GM12878 (cell line): ENCODE results near the gene MAPRE3. TPM values are rescaled to one million over a fixed set of nuclear protein-coding genes. Genes with fewer than 3 reads are reported as not detected.

ENCODE experiments used
- ATAC-seq: fragments of 200-7000 bp; cut with Tn5 transposase; 3 replicates; pipeline ENCODE4 v1.9.1; 2020; ENCODE audit warnings: mild to moderate bottlenecking, moderate library complexity
- BruUV-seq: library from RNA; stranded (reverse); fragments of 400-500 nt; replicated peaks from 2 replicates; lab custom pipeline; 2021; lab: Mats Ljungman, UMichigan
- CTCF ChIA-PET: fragments of 300-600 bp; sonication (Branson Sonifier 250); formaldehyde crosslinking; extraction: SDS; loops from one replicate; lab custom pipeline; 2021; ENCODE audit warnings: inconsistent platforms; lab: Yijun Ruan, JAX
- POLR2A ChIA-PET: fragments of 350-600 bp; formaldehyde crosslinking; extraction: SDS; loops from one replicate; lab custom pipeline; 2021; ENCODE audit warnings: inconsistent platforms; lab: Charles Lee
- RAD21 ChIA-PET: fragments of 300-600 bp; sonication (Branson Sonifier 250); formaldehyde crosslinking; loops from one replicate; lab custom pipeline; 2023; ENCODE audit warnings: antibody characterized with exemption; ENCODE audit not compliant: unreplicated experiment; lab: Charles Lee
- SMC1A ChIA-PET: fragments of 300-600 bp; sonication (Branson Sonifier 250); formaldehyde crosslinking; loops from one replicate; lab custom pipeline; 2023; ENCODE audit not compliant: unreplicated experiment, uncharacterized antibody; lab: Charles Lee
- DNase-seq: peaks from one replicate; pipeline ENCODE4 v3.0.0-alpha.2; 2011; ENCODE audit warnings: low read depth, low spot score
- FAIRE-seq: peaks from 3 replicates; lab custom pipeline; 2011; peaks lifted over from hg19 to GRCh38; lab: Jason Lieb, UNC
- H2AFZ ChIP-seq: 2 replicates; pipeline ENCODE4 v1.6.0; 2011; ENCODE audit warnings: low read depth, low read length, control low read depth; ENCODE audit not compliant: control insufficient read depth
- H3K27ac ChIP-seq: 2 replicates; pipeline ENCODE4 v1.5.1; 2011; ENCODE audit warnings: control low read depth; ENCODE audit not compliant: control insufficient read depth, insufficient read depth
- H3K27me3 ChIP-seq, 2 experiments: replicated peaks in 1 of 2; 2 replicates each; pipeline versions ENCODE4 v1.6.0 to v1.6.1; 2011; ENCODE audit warnings: low read length in 1 of 2; ENCODE audit not compliant: control insufficient read depth in 2 of 2, insufficient read depth in 2 of 2
- H3K36me3 ChIP-seq, 2 experiments: 2 replicates each; pipeline ENCODE4 v1.5.1; 2011; ENCODE audit warnings: low read length in 1 of 2; ENCODE audit not compliant: control insufficient read depth in 2 of 2, insufficient read depth in 2 of 2
- H3K4me1 ChIP-seq: 2 replicates; pipeline ENCODE4 v1.6.1; 2011; ENCODE audit warnings: mild to moderate bottlenecking, low read length, moderate library complexity, mixed read lengths; ENCODE audit not compliant: control insufficient read depth, insufficient read depth
- H3K4me2 ChIP-seq: 2 replicates; pipeline ENCODE4 v1.6.0; 2011; ENCODE audit warnings: control low read depth; ENCODE audit not compliant: control insufficient read depth, insufficient read depth
- H3K4me3 ChIP-seq: fragments of 200-600 bp; sonication (generic); 2 replicates; pipeline ENCODE4 v1.5.1; 2016
- H3K79me2 ChIP-seq: 2 replicates; pipeline ENCODE4 v1.6.0; 2011; ENCODE audit warnings: low read length; ENCODE audit not compliant: control insufficient read depth, insufficient read depth
- H3K9ac ChIP-seq: 2 replicates; pipeline ENCODE4 v1.8.0; 2011; ENCODE audit warnings: low read length, control low read depth, mixed read lengths; ENCODE audit not compliant: control insufficient read depth, insufficient read depth
- H3K9me3 ChIP-seq: replicated peaks from 3 replicates; pipeline ENCODE4 v1.5.1; 2011; ENCODE audit warnings: mild to moderate bottlenecking, low read length; ENCODE audit not compliant: control insufficient read depth, insufficient read depth
- H4K20me1 ChIP-seq: 2 replicates; pipeline ENCODE4 v1.6.0; 2011; ENCODE audit not compliant: control insufficient read depth, insufficient read depth
- BACH1 ChIP-seq: fragments of 450-650 bp; IDR thresholded peaks from 2 replicates; pipeline ENCODE4 v1.6.1; 2017; ENCODE audit warnings: mild to moderate bottlenecking, borderline replicate concordance
- GABPA ChIP-seq: IDR thresholded peaks from 2 replicates; pipeline ENCODE4 v1.6.1; 2014; ENCODE audit warnings: antibody characterized with exemption, low read depth, mild to moderate bottlenecking, inconsistent platforms
- KLF5 ChIP-seq: fragments of 450-650 bp; IDR thresholded peaks from 2 replicates; pipeline ENCODE4 v1.6.1; 2014; ENCODE audit warnings: mild to moderate bottlenecking; ENCODE audit not compliant: partially characterized antibody
- MYC ChIP-seq: IDR thresholded peaks from 2 replicates; pipeline ENCODE4 v1.6.1; 2011; ENCODE audit warnings: mild to moderate bottlenecking, low read length, moderate library complexity, inconsistent platforms; ENCODE audit not compliant: insufficient read depth, insufficient replicate concordance, insufficient read length, severe bottlenecking
- NFYA ChIP-seq: IDR thresholded peaks from 2 replicates; pipeline ENCODE4 v1.6.1; 2011; ENCODE audit warnings: low read depth, mild to moderate bottlenecking, low read length, improper control_type of control experiment, borderline replicate concordance
- PAX5 ChIP-seq: IDR thresholded peaks from 2 replicates; pipeline ENCODE4 v1.6.1; 2011; ENCODE audit warnings: low read depth, low read length, borderline replicate concordance
- POLR2A ChIP-seq: IDR thresholded peaks from 2 replicates; pipeline ENCODE4 v1.6.1; 2011; ENCODE audit warnings: low read depth, mild to moderate bottlenecking, low read length
- RCOR1 ChIP-seq: conservative IDR thresholded peaks from 2 replicates; pipeline ENCODE4 v1.6.1; 2012; ENCODE audit warnings: low read depth, low read length, improper control_type of control experiment
- RELA ChIP-seq: fragments of 450-650 bp; IDR thresholded peaks from 2 replicates; pipeline ENCODE4 v1.8.0; 2014; ENCODE audit warnings: borderline replicate concordance; ENCODE audit not compliant: partially characterized antibody
- STAT3 ChIP-seq: IDR thresholded peaks from 2 replicates; pipeline ENCODE4 v1.6.1; 2011; ENCODE audit warnings: low read depth, low read length, improper control_type of control experiment
- ZNF384 ChIP-seq: IDR thresholded peaks from 2 replicates; pipeline ENCODE4 v1.6.1; 2012; ENCODE audit warnings: low read depth, mild to moderate bottlenecking, low read length, improper control_type of control experiment, borderline replicate concordance
- ZNF622 ChIP-seq: fragments of 450-650 bp; IDR thresholded peaks from 2 replicates; pipeline ENCODE4 v1.6.1; 2017; ENCODE audit warnings: mild to moderate bottlenecking, inconsistent platforms
- WGBS: methylation state at CpG from one replicate; pipeline ENCODE4 v1.1.6; 2016; ENCODE audit warnings: low lambda C conversion rate; ENCODE audit not compliant: insufficient replicate concordance, insufficient coverage; ENCODE audit errors: missing lambda C conversion rate; 5-methylcytosine and 5-hydroxymethylcytosine counted together
- in situ Hi-C: fragments of 300-500 bp; cut with MboI; formaldehyde crosslinking; loops from 9 replicates; pipeline ENCODE4 v1.14.3; 2018; ENCODE audit warnings: mixed read lengths
- intact Hi-C: fragments of 100-400 bp; cut with micrococcal nuclease; formaldehyde crosslinking; loops from one replicate; pipeline ENCODE4 v1.14.2; 2022; ENCODE audit not compliant: unreplicated experiment
- polyA plus RNA-seq, 11 experiments: library from polyadenylated mRNA; depleted of rRNA in 4 of 11; unstranded in 6 of 11; stranded (reverse) in 5 of 11; fragments of >200 nt; fragmentation: Nextera tagmentation in 4 of 11; fragmentation: Illumina TruSeq in 1 of 11; extraction: Ambion mirVana in 4 of 11; extraction: Trizol in 1 of 11; gene quantifications; 1 replicate in 1 of 11; 2 replicates in 10 of 11; pipeline versions ENCODE4 v1.2.1 to v1.2.3, GENCODE V29; 2011 to 2016; ENCODE audit warnings: inconsistent platforms in 2 of 11, missing spikeins in 2 of 11, low read depth in 1 of 11
- total RNA-seq, 4 experiments: library from RNA; depleted of rRNA in 3 of 4; stranded (reverse); fragments of >200 nt in 3 of 4; fragmentation: Illumina TruSeq in 1 of 4; extraction: Trizol in 1 of 4; gene quantifications; 2 replicates each; pipeline versions ENCODE4 v1.2.1 to v1.2.3, GENCODE V29; 2013 to 2021
- TF ChIP-seq, protein P1 (sequence below): fragments of 450-650 bp; IDR thresholded peaks from 2 replicates; pipeline ENCODE4 v1.6.1; 2018; ENCODE audit warnings: borderline replicate concordance, mild to moderate bottlenecking; ENCODE audit not compliant: partially characterized antibody
- TF ChIP-seq, protein P2 (sequence below): IDR thresholded peaks from 2 replicates; pipeline ENCODE4 v1.6.1; 2011; ENCODE audit warnings: borderline replicate concordance, low read depth, mild to moderate bottlenecking, moderate library complexity, low read length; ENCODE audit not compliant: insufficient read depth, poor library complexity, severe bottlenecking

The MAPRE3 gene
- total and polyA plus RNA-seq, 10 of the 15 experiments (the other 5 are each of a cell fraction or from before 2014, with no cell fraction given): 0.03 to 1.3 (median 0.73) TPM; not detected in 1

GRCh38 chr2:27025281-27025800 lies 54.9 kb downstream of the MAPRE3 start:
- ATAC-seq: no peak
- intact Hi-C loops: no loop called here
- Histone ChIP-seq H3K9me3 (no peaks in the 10 kb centered on the region), H3K79me2 (no peaks in the 10 kb centered on the region; the same call in none of the 2 replicates), H3K9ac (no peak overlapping the region), H3K4me1 (no peaks in the 10 kb centered on the region), H3K4me3 (no peak overlapping the region), H2AFZ (no peak overlapping the region), H3K27me3 (no peaks in the 10 kb centered on the region), H3K4me2 (no peak overlapping the region), H3K36me3 (peaks cover 0 to 9% of the 10 kb centered on the region in 2 experiments; a peak in 3 of 4 replicates), H4K20me1 (no peaks in the 10 kb centered on the region), H3K27ac (no peak overlapping the region)
- DNase-seq: no peak
- ChIA-PET SMC1A (interaction anchor here (0.9 to 1.1 kb wide), 2 partner anchors 8 to 40 kb away, joined by 3 read pairs; no protein-coding TSS in a partner anchor), POLR2A (no interaction called here), RAD21 (interaction anchor here (1.2 kb wide), 1 partner anchor 25 kb away, joined by 3 read pairs; no protein-coding TSS in a partner anchor), CTCF (interaction anchor here (1.2 kb wide), 1 partner anchor 46 kb away, joined by 3 read pairs; no protein-coding TSS in a partner anchor)
- BruUV-seq: no TSS peak
- no peak for FAIRE-seq
- in situ Hi-C loops: no loop called here
- WGBS: 91% methylated on average over 13 of the region's 13 CpGs
- TF ChIP-seq, protein P1, sequence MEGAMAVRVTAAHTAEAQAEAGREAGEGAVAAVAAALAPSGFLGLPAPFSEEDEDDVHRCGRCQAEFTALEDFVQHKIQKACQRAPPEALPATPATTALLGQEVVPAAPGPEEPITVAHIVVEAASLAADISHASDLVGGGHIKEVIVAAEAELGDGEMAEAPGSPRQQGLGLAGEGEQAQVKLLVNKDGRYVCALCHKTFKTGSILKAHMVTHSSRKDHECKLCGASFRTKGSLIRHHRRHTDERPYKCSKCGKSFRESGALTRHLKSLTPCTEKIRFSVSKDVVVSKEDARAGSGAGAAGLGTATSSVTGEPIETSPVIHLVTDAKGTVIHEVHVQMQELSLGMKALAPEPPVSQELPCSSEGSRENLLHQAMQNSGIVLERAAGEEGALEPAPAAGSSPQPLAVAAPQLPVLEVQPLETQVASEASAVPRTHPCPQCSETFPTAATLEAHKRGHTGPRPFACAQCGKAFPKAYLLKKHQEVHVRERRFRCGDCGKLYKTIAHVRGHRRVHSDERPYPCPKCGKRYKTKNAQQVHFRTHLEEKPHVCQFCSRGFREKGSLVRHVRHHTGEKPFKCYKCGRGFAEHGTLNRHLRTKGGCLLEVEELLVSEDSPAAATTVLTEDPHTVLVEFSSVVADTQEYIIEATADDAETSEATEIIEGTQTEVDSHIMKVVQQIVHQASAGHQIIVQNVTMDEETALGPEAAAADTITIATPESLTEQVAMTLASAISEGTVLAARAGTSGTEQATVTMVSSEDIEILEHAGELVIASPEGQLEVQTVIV: no peak
- no peak for TF ChIP-seq NFYA
- TF ChIP-seq STAT3: no peak
- TF ChIP-seq BACH1: no peak
- no peak for TF ChIP-seq POLR2A
- TF ChIP-seq RELA: no peak
- TF ChIP-seq MYC: no peak
- TF ChIP-seq RCOR1: no peak
- TF ChIP-seq, protein P2, sequence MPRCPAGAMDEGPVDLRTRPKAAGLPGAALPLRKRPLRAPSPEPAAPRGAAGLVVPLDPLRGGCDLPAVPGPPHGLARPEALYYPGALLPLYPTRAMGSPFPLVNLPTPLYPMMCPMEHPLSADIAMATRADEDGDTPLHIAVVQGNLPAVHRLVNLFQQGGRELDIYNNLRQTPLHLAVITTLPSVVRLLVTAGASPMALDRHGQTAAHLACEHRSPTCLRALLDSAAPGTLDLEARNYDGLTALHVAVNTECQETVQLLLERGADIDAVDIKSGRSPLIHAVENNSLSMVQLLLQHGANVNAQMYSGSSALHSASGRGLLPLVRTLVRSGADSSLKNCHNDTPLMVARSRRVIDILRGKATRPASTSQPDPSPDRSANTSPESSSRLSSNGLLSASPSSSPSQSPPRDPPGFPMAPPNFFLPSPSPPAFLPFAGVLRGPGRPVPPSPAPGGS: no peak
- no peak for TF ChIP-seq KLF5
- no peak for TF ChIP-seq ZNF622
- TF ChIP-seq PAX5: no peak
- no peak for TF ChIP-seq GABPA
- TF ChIP-seq ZNF384: no peak
